ENCODE data around the gene CISTR. TPM values are rescaled to one million over a fixed set of nuclear protein-coding genes. Genes with fewer than 3 reads are reported as not detected.

The CISTR gene
- total RNA-seq, 1 donor from 2014 or later, result 1.4 TPM

DNA sequence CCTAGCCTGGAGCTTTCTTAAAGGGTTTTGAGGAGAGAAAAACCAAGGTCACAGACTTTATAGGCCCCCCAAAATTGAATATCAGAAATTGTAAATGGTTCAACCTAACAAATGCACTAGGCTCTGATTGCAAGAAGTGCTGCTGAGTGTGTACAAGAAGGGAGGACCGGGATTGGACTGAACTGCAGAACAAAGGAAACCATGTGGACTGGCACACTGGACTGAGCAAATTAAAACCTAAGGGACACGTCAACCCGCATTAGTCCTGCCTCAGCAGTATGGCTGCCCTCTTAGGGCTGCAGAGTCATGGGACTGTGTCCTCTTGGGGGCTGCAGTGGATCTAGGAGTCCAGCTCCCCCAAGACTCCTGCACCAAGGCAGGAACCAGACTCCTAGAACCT, 842 bp upstream of the CISTR start:
- H3K4me1 Mint-ChIP-seq (ENCODE audit: unreplicated experiment), result peaks cover 6% of the 10 kb centered on the region
- no peak overlapping the region for H3K4me3 Mint-ChIP-seq (ENCODE audit: unreplicated experiment)
- peaks cover 4% of the 10 kb centered on the region for H3K36me3 Mint-ChIP-seq (ENCODE audit: low read depth, unreplicated experiment)
- H3K27ac Mint-ChIP-seq (ENCODE audit: unreplicated experiment), result no peak overlapping the region
- DNase-seq (ENCODE audit: low spot score), result no peak
- no peaks in the 10 kb centered on the region for H3K9me3 Mint-ChIP-seq (ENCODE audit: unreplicated experiment)
- peaks cover 9% of the 10 kb centered on the region for H3K27me3 Mint-ChIP-seq (ENCODE audit: unreplicated experiment)
- TF ChIP-seq, protein P1, sequence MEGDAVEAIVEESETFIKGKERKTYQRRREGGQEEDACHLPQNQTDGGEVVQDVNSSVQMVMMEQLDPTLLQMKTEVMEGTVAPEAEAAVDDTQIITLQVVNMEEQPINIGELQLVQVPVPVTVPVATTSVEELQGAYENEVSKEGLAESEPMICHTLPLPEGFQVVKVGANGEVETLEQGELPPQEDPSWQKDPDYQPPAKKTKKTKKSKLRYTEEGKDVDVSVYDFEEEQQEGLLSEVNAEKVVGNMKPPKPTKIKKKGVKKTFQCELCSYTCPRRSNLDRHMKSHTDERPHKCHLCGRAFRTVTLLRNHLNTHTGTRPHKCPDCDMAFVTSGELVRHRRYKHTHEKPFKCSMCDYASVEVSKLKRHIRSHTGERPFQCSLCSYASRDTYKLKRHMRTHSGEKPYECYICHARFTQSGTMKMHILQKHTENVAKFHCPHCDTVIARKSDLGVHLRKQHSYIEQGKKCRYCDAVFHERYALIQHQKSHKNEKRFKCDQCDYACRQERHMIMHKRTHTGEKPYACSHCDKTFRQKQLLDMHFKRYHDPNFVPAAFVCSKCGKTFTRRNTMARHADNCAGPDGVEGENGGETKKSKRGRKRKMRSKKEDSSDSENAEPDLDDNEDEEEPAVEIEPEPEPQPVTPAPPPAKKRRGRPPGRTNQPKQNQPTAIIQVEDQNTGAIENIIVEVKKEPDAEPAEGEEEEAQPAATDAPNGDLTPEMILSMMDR (IDR thresholded peaks at IDR 0.05; ENCODE audit: unreplicated experiment), result no peak

DNA sequence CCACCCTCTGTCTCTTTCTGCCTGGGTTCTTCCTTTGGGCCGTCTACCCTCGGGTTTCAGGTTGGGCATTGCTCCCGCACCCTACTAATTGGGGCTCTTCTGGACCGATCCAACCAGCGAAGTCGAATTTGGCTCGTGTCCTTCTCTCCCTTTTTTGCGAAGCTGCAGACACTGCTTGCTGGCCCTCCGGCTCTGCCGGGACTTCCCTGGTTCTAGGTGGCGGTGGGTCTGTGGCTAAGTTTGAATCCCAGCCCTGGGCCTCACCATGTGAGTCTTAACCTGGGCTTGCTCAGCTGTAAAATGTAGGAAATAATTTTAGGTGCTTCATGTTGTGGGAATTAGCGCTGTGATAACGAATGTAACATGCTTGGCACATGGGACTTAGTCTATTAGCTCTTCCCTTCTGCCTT, 418 bp upstream of the CISTR start:
- DNase-seq (ENCODE audit: low spot score), result no peak
- Mint-ChIP-seq H3K36me3 (ENCODE audit: low read depth, unreplicated experiment) (peaks cover 4% of the 10 kb centered on the region), H3K4me3 (ENCODE audit: unreplicated experiment) (no peak overlapping the region), H3K27me3 (ENCODE audit: unreplicated experiment) (peaks cover 11% of the 10 kb centered on the region), H3K27ac (ENCODE audit: unreplicated experiment) (no peak overlapping the region), H3K4me1 (ENCODE audit: unreplicated experiment) (peaks cover 3% of the 10 kb centered on the region), H3K9me3 (ENCODE audit: unreplicated experiment) (no peaks in the 10 kb centered on the region)
- TF ChIP-seq, protein P1 (IDR thresholded peaks at IDR 0.05; ENCODE audit: unreplicated experiment), result no peak

DNA sequence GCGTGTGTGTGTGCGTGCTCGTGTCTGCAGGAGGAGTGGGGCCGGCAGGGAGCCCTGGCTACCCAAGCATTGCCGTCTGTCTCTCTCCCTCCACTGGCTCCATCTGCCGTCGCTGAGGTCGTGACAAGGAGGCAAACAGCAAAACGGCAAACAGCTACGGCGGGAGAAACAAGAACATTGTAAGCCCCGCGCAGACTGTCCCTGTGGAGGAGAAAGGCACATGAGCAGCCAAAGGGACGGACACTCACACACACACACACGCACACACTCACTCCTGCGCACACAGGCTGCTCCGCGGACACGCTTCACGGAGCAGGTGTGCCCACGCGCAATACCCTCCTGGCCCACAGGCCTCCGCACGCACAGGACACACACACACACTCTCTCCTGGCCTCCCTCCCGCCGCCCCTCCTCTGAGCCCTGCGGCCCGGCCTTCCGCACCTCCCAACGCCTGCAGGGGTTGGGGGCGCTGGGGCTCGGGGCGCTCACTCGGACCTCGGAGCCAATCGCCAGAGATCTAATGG, 905 bp downstream of the CISTR start:
- DNase-seq (ENCODE audit: low spot score), result no peak
- no peak overlapping the region for H3K27ac Mint-ChIP-seq (ENCODE audit: unreplicated experiment)
- H3K27me3 Mint-ChIP-seq (ENCODE audit: unreplicated experiment), result peaks cover 15% of the 10 kb centered on the region
- no peaks in the 10 kb centered on the region for H3K9me3 Mint-ChIP-seq (ENCODE audit: unreplicated experiment)
- no peak overlapping the region for H3K4me3 Mint-ChIP-seq (ENCODE audit: unreplicated experiment)
- TF ChIP-seq, protein P1 (IDR thresholded peaks at IDR 0.05; ENCODE audit: unreplicated experiment), result no peak
- peaks cover 7% of the 10 kb centered on the region for H3K36me3 Mint-ChIP-seq (ENCODE audit: low read depth, unreplicated experiment)
- H3K4me1 Mint-ChIP-seq (ENCODE audit: unreplicated experiment), result peaks cover 3% of the 10 kb centered on the region

DNA sequence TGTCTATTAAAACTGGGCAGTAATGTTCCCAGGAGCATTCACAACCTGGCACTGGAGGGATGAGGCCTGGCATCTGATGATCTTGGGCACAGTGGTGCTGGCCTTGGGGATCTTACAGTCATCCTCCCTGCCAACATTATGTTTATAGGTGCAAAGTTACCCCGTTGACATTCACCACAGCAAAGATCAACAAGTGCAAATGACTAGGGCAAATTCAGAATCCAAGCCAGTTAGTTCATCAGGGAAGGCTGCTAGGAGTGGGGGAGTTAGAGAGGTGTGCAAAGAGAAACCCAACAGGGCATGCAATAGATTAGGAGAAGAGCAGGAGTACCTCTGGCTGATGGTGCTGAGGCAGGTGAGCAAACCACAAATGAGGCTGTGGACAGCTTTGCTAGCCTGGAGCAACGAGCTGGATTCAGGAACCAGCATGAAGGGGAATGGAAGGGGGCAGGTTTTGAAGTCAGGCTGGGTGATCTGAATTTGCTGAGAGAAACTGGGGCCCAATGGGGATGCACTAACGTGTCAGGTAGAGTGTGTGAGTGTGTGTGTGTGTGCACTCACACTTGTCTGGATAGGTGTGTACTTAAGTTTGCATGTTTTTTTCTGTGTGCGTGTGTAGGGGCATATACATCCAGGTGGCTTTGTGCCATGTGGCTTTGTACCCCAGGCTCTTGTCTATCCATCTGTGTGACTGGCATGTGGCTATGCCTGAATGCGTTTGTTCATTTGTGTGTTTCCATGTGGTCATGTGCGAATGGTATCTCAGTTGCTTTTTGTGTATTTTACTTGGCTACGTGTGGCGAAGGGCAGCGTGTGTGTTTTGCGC, 1.6 kb downstream of the CISTR start:
- Mint-ChIP-seq H3K4me1 (ENCODE audit: unreplicated experiment) (peaks cover 5% of the 10 kb centered on the region), H3K27me3 (ENCODE audit: unreplicated experiment) (peaks cover 19% of the 10 kb centered on the region), H3K4me3 (ENCODE audit: unreplicated experiment) (no peak overlapping the region), H3K27ac (ENCODE audit: unreplicated experiment) (no peak overlapping the region), H3K36me3 (ENCODE audit: low read depth, unreplicated experiment) (peaks cover 4% of the 10 kb centered on the region), H3K9me3 (ENCODE audit: unreplicated experiment) (no peaks in the 10 kb centered on the region)
- DNase-seq (ENCODE audit: low spot score), result no peak
- TF ChIP-seq, protein P1 (IDR thresholded peaks at IDR 0.05; ENCODE audit: unreplicated experiment), result no peak

All from endothelial cell (in vitro differentiated cells).